ENCODE data around the gene RPL14. TPM values are rescaled to one million over a fixed set of nuclear protein-coding genes. Genes with fewer than 3 reads are reported as not detected.

RPL14 gene
- total and polyA plus RNA-seq, 10 of the 15 experiments (the other 5 are each of a cell fraction or from before 2014, with no cell fraction given): 530 to 3,008 (median 1,136) TPM

- TF ChIP-seq IKZF2 (IDR thresholded peaks at IDR 0.05) (no peak), ZZZ3 (IDR thresholded peaks at IDR 0.05; ENCODE audit: control insufficient read depth, insufficient read length, low read depth) (no peak), POLR2A (IDR thresholded peaks at IDR 0.05; ENCODE audit: low read depth, low read length) (no peak), KAT2A (conservative IDR thresholded peaks at IDR 0.05; ENCODE audit: control insufficient read depth, low read depth, low read length) (no peak), SMC3 (IDR thresholded peaks at IDR 0.05; ENCODE audit: borderline replicate concordance, low read length) (no peak), ZNF207 (IDR thresholded peaks at IDR 0.05; ENCODE audit: borderline replicate concordance) (no peak), E2F8 (IDR thresholded peaks at IDR 0.05; ENCODE audit: low read depth, partially characterized antibody) (no peak), NRF1 (conservative IDR thresholded peaks at IDR 0.05; ENCODE audit: low read depth, low read length) (no peak)
- TF ChIP-seq, protein P1, sequence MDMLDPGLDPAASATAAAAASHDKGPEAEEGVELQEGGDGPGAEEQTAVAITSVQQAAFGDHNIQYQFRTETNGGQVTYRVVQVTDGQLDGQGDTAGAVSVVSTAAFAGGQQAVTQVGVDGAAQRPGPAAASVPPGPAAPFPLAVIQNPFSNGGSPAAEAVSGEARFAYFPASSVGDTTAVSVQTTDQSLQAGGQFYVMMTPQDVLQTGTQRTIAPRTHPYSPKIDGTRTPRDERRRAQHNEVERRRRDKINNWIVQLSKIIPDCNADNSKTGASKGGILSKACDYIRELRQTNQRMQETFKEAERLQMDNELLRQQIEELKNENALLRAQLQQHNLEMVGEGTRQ (IDR thresholded peaks at IDR 0.05; ENCODE audit: borderline replicate concordance, low read depth, low read length): no peak
Measured at GRCh38 chr3:40427045-40427669, 30.0 kb upstream of the RPL14 start (continued).

DNA sequence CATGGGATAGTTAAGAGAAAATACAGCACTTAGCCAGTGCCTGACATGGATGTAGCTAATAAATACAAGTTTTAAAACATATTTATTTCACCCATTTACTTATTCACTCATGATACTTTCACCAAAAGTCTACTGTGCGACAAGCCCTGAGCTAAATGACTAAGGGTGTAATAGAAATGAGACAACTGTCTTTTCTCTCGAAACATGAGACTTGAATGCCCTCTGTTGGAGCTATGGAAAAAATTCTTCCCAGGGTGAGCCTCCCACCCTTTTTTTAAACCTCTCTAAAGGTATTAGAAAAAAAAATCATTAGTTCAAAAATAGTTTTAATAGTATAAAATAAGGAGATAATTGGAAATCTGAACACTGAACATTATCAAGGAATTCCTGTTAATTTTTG lies 24.3 kb upstream of the RPL14 start:
- ChIA-PET RAD21 (ENCODE audit: unreplicated experiment) (no interaction called here), CTCF (no interaction called here), SMC1A (ENCODE audit: uncharacterized antibody, unreplicated experiment) (no interaction called here), POLR2A (no interaction called here)
- no peaks in the 10 kb centered on the region for H3K79me2 ChIP-seq (ENCODE audit: control insufficient read depth, insufficient read depth, low read length)
- no TSS peak for BruUV-seq (replicated peaks)
- 63% methylated on average over 2 of the region's 2 CpGs for WGBS (ENCODE audit: insufficient coverage, insufficient replicate concordance, low lambda C conversion rate, missing lambda C conversion rate)
- no peaks in the 10 kb centered on the region for H3K9me3 ChIP-seq (replicated peaks; ENCODE audit: control insufficient read depth, insufficient read depth, low read length)
- no peak overlapping the region for H3K9ac ChIP-seq (ENCODE audit: control insufficient read depth, insufficient read depth, low read length)
- H3K36me3 ChIP-seq (ENCODE audit: control insufficient read depth in 2 of 2, insufficient read depth in 2 of 2, low read length in 1 of 2): no peaks in the 10 kb centered on the region
- no peak overlapping the region for H2AFZ ChIP-seq (ENCODE audit: control insufficient read depth, low read depth, low read length)
- H3K4me3 ChIP-seq: no peak overlapping the region
- intact Hi-C loops (cut with micrococcal nuclease; ENCODE audit: unreplicated experiment) (no loop called here), in situ Hi-C loops (cut with MboI) (no loop called here)
- ATAC-seq (no peak), DNase-seq (ENCODE audit: low read depth, low spot score) (no peak), FAIRE-seq (no peak)
- H4K20me1 ChIP-seq (ENCODE audit: control insufficient read depth, insufficient read depth): no peaks in the 10 kb centered on the region
- H3K27me3 ChIP-seq (replicated peaks in 1 of 2; ENCODE audit: control insufficient read depth in 2 of 2, insufficient read depth in 2 of 2, low read length in 1 of 2): no peaks in the 10 kb centered on the region
- no peak overlapping the region for H3K4me2 ChIP-seq (ENCODE audit: control insufficient read depth, insufficient read depth)
- no peaks in the 10 kb centered on the region for H3K4me1 ChIP-seq (ENCODE audit: control insufficient read depth, insufficient read depth, low read length)
- H3K27ac ChIP-seq (ENCODE audit: control insufficient read depth, insufficient read depth): no peak overlapping the region
- TF ChIP-seq ZNF622 (IDR thresholded peaks at IDR 0.05) (no peak), ELK1 (IDR thresholded peaks at IDR 0.05; ENCODE audit: low read depth, low read length) (no peak), SRF (IDR thresholded peaks at IDR 0.05; ENCODE audit: low read depth in 2 of 2, low read length in 2 of 2) (no peak), ZZZ3 (IDR thresholded peaks at IDR 0.05; ENCODE audit: control insufficient read depth, insufficient read length, low read depth) (no peak), GATAD2B (conservative IDR thresholded peaks at IDR 0.05; ENCODE audit: low read depth) (no peak), CREB1 (IDR thresholded peaks at IDR 0.05; ENCODE audit: low read depth) (no peak), CHD2 (IDR thresholded peaks at IDR 0.05; ENCODE audit: borderline replicate concordance, low read depth, low read length) (no peak), ZBED1 (IDR thresholded peaks at IDR 0.05; ENCODE audit: borderline replicate concordance) (no peak), PAX5 (IDR thresholded peaks at IDR 0.05; ENCODE audit: borderline replicate concordance, low read depth, low read length) (no peak), SUZ12 (IDR thresholded peaks at IDR 0.05; ENCODE audit: unreplicated experiment) (no peak), KAT2A (conservative IDR thresholded peaks at IDR 0.05; ENCODE audit: control insufficient read depth, low read depth, low read length) (no peak)

Data from GM12878 (cell line).